Activated CD4-positive, alpha-beta memory T cell treated with anti-CD3 and anti-CD28 coated beads for 36 hours (primary cell): ENCODE data around the gene GPATCH1. TPM values are rescaled to one million over a fixed set of nuclear protein-coding genes. Genes with fewer than 3 reads are reported as not detected.
A peak's percentile ranks its signal among the peaks of the same experiment; 100 is the strongest.

ENCODE experiments used
- CTCF ChIA-PET: fragments of 350-600 bp; sonication (Branson Sonifier 250); formaldehyde crosslinking; loops from one replicate; lab custom pipeline; 2021; ENCODE audit warnings: antibody characterized with exemption, inconsistent platforms; lab: Charles Lee
- POLR2A ChIA-PET: fragments of 350-600 bp; sonication (Branson Sonifier 250); formaldehyde crosslinking; loops from one replicate; lab custom pipeline; 2021; ENCODE audit warnings: antibody characterized with exemption; lab: Charles Lee
- DNase-seq: peaks from one replicate; pipeline ENCODE4 v3.0.0-alpha.2; 2020
- H3K27ac Mint-ChIP-seq: one replicate; pipeline ENCODE4 v1.8.0; 2021; ENCODE audit warnings: mixed read lengths
- H3K27me3 Mint-ChIP-seq: one replicate; pipeline ENCODE4 v1.8.0; 2021; ENCODE audit warnings: mixed read lengths
- H3K36me3 Mint-ChIP-seq: one replicate; pipeline ENCODE4 v1.8.0; 2021; ENCODE audit warnings: mixed read lengths
- H3K4me1 Mint-ChIP-seq: one replicate; pipeline ENCODE4 v1.8.0; 2021; ENCODE audit warnings: low read depth, mixed read lengths
- H3K4me3 Mint-ChIP-seq: one replicate; pipeline ENCODE4 v1.8.0; 2021; ENCODE audit warnings: mild to moderate bottlenecking, mixed read lengths
- H3K9me3 Mint-ChIP-seq: one replicate; pipeline ENCODE4 v1.8.0; 2021; ENCODE audit warnings: mixed read lengths
- intact Hi-C: fragments of 100-400 bp; cut with micrococcal nuclease; formaldehyde crosslinking; loops from one replicate; pipeline ENCODE4 v1.15.1; 2023
- total RNA-seq, 2 experiments: library from RNA; stranded (reverse); gene quantifications; one replicate each; pipeline ENCODE4 v1.2.3, GENCODE V29; 2021

GPATCH1 gene
- total RNA-seq, 2 experiments from 2014 or later: 8.9 to 9.9 TPM

DNA sequence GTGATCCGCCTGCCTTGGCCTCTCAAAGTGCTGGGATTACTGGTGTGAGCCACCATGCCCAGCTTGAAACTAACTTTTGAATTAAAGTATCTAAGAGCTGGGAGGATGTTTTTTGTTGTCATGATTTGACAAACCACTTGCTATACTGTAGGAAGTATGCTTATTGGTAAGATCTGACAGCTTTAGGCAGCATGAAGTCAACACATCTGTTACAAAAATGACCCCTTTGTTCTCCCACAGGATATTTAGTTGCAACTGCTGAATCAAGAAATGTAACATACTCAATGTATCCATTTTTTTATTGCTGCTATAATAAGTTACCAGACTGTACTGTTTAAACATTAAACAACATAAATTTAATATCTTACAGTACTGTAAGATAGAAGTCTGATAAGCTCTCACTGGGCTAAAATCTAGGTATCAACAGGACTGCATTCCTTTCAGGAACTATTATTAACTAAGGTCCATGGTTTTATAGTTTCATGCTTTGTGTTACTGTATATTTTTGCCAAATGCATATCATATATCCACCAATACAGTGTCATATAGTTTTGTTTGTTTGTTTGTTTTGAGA lies 90.3 kb downstream of the GPATCH1 start:
- peaks cover 10% of the 10 kb centered on the region for H3K9me3 Mint-ChIP-seq
- CTCF ChIA-PET: interaction anchor here (1.2 to 2.9 kb wide), 3 partner anchors 13 to 27 kb away, joined by 3 to 9 read pairs (median 6); no protein-coding TSS in a partner anchor
- H3K27me3 Mint-ChIP-seq: no peaks in the 10 kb centered on the region
- POLR2A ChIA-PET: no interaction called here
- H3K36me3 Mint-ChIP-seq: peaks cover 7% of the 10 kb centered on the region
- no peak overlapping the region for H3K4me3 Mint-ChIP-seq
- intact Hi-C loops: no loop called here
- H3K4me1 Mint-ChIP-seq: peaks cover 20% of the 10 kb centered on the region
- no peak overlapping the region for H3K27ac Mint-ChIP-seq
- DNase-seq: no peak

- no peak for DNase-seq
- H3K27me3 Mint-ChIP-seq: peaks cover 2% of the 10 kb centered on the region
- H3K27ac Mint-ChIP-seq: no peak overlapping the region
- intact Hi-C loops: no loop called here
- H3K4me1 Mint-ChIP-seq: peaks cover 22% of the 10 kb centered on the region
- POLR2A ChIA-PET: no interaction called here
- no peak overlapping the region for H3K4me3 Mint-ChIP-seq
- peaks cover 12% of the 10 kb centered on the region for H3K9me3 Mint-ChIP-seq
- CTCF ChIA-PET: interaction anchor here (0.6 to 2.5 kb wide), 3 partner anchors 12 to 46 kb away, joined by 3 to 8 read pairs (median 6); no protein-coding TSS in a partner anchor
- H3K36me3 Mint-ChIP-seq: peaks cover 10% of the 10 kb centered on the region
Observed at GRCh38 chr19:33171916-33172359, 91.0 kb downstream of the GPATCH1 start.

GRCh38 chr19:33174186-33174585 lies 93.2 kb downstream of the GPATCH1 start:
- ChIA-PET POLR2A (interaction anchor here (1.6 kb wide), 1 partner anchor 14 kb away, joined by 5 read pairs; no protein-coding TSS in a partner anchor), CTCF (interaction anchor here (1.0 to 2.5 kb wide), 3 partner anchors 10 to 49 kb away, joined by 3 to 8 read pairs (median 4); no protein-coding TSS in a partner anchor)
- Mint-ChIP-seq H3K36me3 (peaks cover 8% of the 10 kb centered on the region), H3K27me3 (peaks cover 3% of the 10 kb centered on the region), H3K4me1 (peaks cover 30% of the 10 kb centered on the region), H3K9me3 (peaks cover 2% of the 10 kb centered on the region), H3K27ac (no peak overlapping the region), H3K4me3 (no peak overlapping the region)
- intact Hi-C loops: no loop called here
- no peak for DNase-seq

DNA sequence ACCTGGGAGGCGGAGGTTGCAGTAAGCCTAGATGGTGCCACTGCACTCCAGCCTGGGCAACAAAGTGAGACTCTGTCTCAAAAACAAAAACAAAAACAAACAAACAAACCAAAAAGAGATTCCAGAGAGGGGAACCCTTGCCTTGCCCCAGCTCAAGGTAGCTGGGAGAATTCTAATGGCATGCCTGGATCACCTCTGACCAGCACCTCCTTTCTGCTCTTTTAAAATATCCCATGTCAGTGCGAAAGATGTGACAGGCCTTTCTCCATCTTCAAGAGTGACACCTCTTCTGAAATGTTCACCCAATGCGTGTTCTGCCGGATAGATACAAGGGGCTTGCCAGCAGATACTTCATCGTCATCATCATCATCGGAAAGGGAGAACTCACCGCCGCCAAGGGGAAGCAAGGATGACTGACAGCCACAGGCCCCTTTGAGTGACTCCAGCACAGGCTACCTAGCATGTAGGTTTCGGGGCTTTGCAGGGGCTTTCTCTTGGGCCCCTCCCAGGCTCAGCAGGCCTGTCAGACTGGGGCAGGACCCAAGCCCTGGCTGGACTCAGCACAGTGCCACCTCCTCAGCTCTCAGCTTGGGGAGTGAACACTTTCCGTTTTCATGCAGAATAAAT lies 94.3 kb downstream of the GPATCH1 start:
- ChIA-PET POLR2A (interaction anchor here (1.4 to 3.0 kb wide), 4 partner anchors 11 to 199 kb away, joined by 4 to 47 read pairs (median 10); partner anchors contain the start of gene CEBPG), CTCF (interaction anchor here (0.9 to 4.6 kb wide), 6 partner anchors 9 to 200 kb away, joined by 3 to 37 read pairs (median 5); no protein-coding TSS in a partner anchor)
- Mint-ChIP-seq H3K9me3 (peaks cover 2% of the 10 kb centered on the region), H3K36me3 (peaks cover 7% of the 10 kb centered on the region), H3K27me3 (peaks cover 3% of the 10 kb centered on the region), H3K27ac (no peak overlapping the region), H3K4me3 (peak overlapping the region; percentile 96), H3K4me1 (peaks cover 30% of the 10 kb centered on the region)
- intact Hi-C loops: loop anchor here (5.0 kb wide), 3 partner anchors 197 to 997 kb away; partner anchors contain the start of genes CEBPG, LSM14A and NUDT19
- no peak for DNase-seq

DNA sequence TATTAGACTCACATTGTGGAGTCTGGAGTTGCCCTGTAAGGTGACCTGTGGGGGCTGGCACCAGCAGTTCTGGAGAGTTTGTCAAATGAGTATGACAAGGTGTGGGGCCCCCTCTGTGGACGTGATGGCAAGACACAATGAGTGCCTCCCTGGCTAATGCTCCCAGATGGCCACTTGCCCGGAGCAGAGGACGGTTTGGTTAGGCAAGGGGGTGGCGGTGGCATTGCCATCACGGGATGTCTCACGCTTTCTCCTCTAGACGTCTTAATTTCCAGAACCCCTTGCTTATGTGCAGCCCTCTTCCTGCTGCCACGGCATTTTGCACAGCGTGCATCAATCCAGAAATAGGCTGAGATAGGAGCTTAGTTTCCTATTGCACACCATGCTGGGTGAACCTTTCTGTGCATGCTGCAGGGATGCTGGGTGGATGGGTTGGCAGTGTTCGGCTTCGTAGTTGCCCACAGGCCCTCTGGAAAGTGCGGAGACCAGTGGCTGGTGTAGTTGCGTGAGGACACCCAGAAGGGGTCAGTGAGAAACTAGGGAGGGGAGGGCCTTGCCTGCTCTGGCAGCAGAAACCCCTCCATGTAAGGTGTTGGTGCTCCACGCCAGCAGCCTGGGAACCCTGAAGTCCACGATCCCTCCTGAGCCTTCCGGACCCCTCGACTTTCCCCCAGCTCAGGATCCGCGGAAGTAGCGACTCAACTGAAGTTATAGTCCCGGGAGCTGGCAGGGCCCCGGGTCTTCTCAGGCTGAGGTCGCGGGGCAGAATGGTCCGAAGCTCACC lies 95.1 kb downstream of the GPATCH1 start:
- CTCF ChIA-PET: interaction anchor here (1.0 to 4.6 kb wide), 18 partner anchors 8 to 602 kb away, joined by 3 to 37 read pairs (median 4); partner anchors contain the start of gene CEBPA
- Mint-ChIP-seq H3K4me1 (peaks cover 30% of the 10 kb centered on the region), H3K36me3 (peaks cover 7% of the 10 kb centered on the region), H3K27ac (peak overlapping the region; percentile 96), H3K27me3 (peaks cover 3% of the 10 kb centered on the region), H3K4me3 (peak overlapping the region; percentile 96), H3K9me3 (peaks cover 2% of the 10 kb centered on the region)
- DNase-seq: peak; percentile 50
- POLR2A ChIA-PET: interaction anchor here (0.6 to 3.0 kb wide), 6 partner anchors 12 to 204 kb away, joined by 3 to 47 read pairs (median 4); partner anchors contain the start of genes CEBPG, CEP89 and FAAP24
- intact Hi-C loops: loop anchor here (2.0 to 5.0 kb wide), 6 partner anchors 31 to 996 kb away; partner anchors contain the start of genes CEBPG, FAAP24, LSM14A and NUDT19

DNA sequence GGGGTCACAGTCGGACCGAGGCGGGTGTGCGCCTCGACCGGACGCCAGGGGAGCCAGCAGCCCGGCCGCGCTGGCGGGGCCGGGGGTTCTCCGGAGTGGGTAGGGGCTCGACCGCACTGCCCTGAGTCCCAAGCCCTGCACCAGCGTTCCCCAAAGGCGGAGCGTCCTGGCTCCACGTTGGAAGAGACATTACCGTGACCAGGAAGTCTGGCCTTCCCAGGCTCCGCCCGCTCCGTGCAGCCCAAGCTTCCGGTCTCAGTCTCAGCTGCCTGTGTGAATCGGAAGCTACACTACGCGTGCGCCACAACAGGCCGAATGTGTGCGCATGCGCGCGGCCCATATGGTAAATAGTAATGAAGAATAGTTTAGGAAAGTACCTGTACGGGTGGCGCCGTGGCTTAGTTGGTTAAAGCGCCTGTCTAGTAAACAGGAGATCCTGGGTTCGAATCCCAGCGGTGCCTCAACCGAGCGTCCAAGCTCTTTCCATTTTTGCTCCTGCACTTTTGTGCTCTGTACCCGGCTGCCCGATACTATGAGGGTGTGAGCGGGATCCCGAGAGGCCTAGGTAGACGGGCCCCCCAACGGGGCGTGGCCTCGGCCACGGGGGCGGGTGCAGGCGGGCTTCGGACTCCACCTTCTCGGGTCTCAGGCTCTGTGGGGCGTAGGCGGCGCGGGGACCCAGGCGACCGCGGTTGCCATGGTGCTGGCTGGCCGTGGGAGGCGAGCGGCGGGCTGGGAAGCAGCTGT lies 95.9 kb downstream of the GPATCH1 start:
- intact Hi-C loops: loop anchor here (1.0 to 5.0 kb wide), 8 partner anchors 17 to 995 kb away; partner anchors contain the start of genes CEBPG, FAAP24, LSM14A and NUDT19
- Mint-ChIP-seq H3K36me3 (peaks cover 7% of the 10 kb centered on the region), H3K27me3 (peaks cover 3% of the 10 kb centered on the region), H3K27ac (peak overlapping the region; percentile 96), H3K4me1 (peaks cover 30% of the 10 kb centered on the region), H3K4me3 (peak overlapping the region; percentile 96), H3K9me3 (peaks cover 2% of the 10 kb centered on the region)
- ChIA-PET POLR2A (interaction anchor here (0.8 to 3.0 kb wide), 6 partner anchors 13 to 205 kb away, joined by 3 to 47 read pairs (median 4); partner anchors contain the start of genes CEBPG, CEP89 and FAAP24), CTCF (interaction anchor here (0.8 to 4.6 kb wide), 26 partner anchors 8 to 601 kb away, joined by 3 to 37 read pairs (median 4); partner anchors contain the start of genes CEBPA, CEBPG, CEP89 and FAAP24)
- peak; percentile 98 for DNase-seq

- peaks cover 3% of the 10 kb centered on the region for H3K27me3 Mint-ChIP-seq
- peak overlapping the region; percentile 96 for H3K4me3 Mint-ChIP-seq
- peaks cover 28% of the 10 kb centered on the region for H3K4me1 Mint-ChIP-seq
- H3K36me3 Mint-ChIP-seq: peaks cover 7% of the 10 kb centered on the region
- POLR2A ChIA-PET: interaction anchor here (0.8 to 3.0 kb wide), 4 partner anchors 17 to 205 kb away, joined by 3 to 47 read pairs (median 9); partner anchors contain the start of genes CEBPG, CEP89 and FAAP24
- peak overlapping the region; percentile 96 for H3K27ac Mint-ChIP-seq
- intact Hi-C loops: loop anchor here (1.0 to 5.0 kb wide), 8 partner anchors 17 to 995 kb away; partner anchors contain the start of genes CEBPG, FAAP24, LSM14A and NUDT19
- peaks cover 2% of the 10 kb centered on the region for H3K9me3 Mint-ChIP-seq
- CTCF ChIA-PET: interaction anchor here (0.6 to 4.6 kb wide), 24 partner anchors 8 to 828 kb away, joined by 3 to 37 read pairs (median 4); partner anchors contain the start of genes CEBPA, CEBPG, CEP89 and FAAP24
- no peak for DNase-seq
Observed at GRCh38 chr19:33177417-33177979, 96.5 kb downstream of the GPATCH1 start.

Other genes with a start within 250 kb of the GPATCH1 start
- gene SLC7A9, start 211.4 kb upstream of the GPATCH1 start, total RNA-seq: under 1 TPM in 1 of 2 experiments, not detected in 1; 0.22 TPM
- 10 to 100 TPM; 15.6 to 21.0 TPM for gene CEP89, start 109.2 kb upstream of the GPATCH1 start, total RNA-seq
- gene FAAP24, start 108.9 kb upstream of the GPATCH1 start, total RNA-seq: 1 to 10 TPM; 8.1 to 8.3 TPM
- 1 to 10 TPM; 1.7 to 2.9 TPM for gene RHPN2, start 16.3 kb upstream of the GPATCH1 start, total RNA-seq
- gene WDR88, start 50.9 kb downstream of the GPATCH1 start, total RNA-seq: not detected
- under 1 TPM; 0.19 to 0.22 TPM for gene LRP3, start 113.1 kb downstream of the GPATCH1 start, total RNA-seq
- gene SLC7A10, start 144.7 kb downstream of the GPATCH1 start, total RNA-seq: not detected
- under 1 TPM; 0.22 to 0.33 TPM for gene CEBPA, start 221.4 kb downstream of the GPATCH1 start, total RNA-seq